OCI-LY3 (cell line): Measurements from ENCODE around the gene SCN4A.

Source experiments
- CTCF ChIP-seq: fragments of 200-600, 300-600 bp; sonication (generic); IDR thresholded peaks from 2 replicates; pipeline ENCODE4 v1.5.1; 2014; ENCODE audit warnings: antibody characterized with exemption, low read length, low read depth
- EZH2phosphoT487 ChIP-seq: fragments of 200-600 bp; shearing (Covaris generic); IDR thresholded peaks from 2 replicates; pipeline ENCODE4 v1.6.1; 2018; ENCODE audit warnings: antibody characterized with exemption, mixed run types, low read depth

GRCh38 chr17:63944736-63945499 lies 27.8 kb downstream of the SCN4A start:
- no peak for TF ChIP-seq CTCF
- no peak for TF ChIP-seq EZH2phosphoT487
